ENCODE measurements around the gene ASIC1.

DNA sequence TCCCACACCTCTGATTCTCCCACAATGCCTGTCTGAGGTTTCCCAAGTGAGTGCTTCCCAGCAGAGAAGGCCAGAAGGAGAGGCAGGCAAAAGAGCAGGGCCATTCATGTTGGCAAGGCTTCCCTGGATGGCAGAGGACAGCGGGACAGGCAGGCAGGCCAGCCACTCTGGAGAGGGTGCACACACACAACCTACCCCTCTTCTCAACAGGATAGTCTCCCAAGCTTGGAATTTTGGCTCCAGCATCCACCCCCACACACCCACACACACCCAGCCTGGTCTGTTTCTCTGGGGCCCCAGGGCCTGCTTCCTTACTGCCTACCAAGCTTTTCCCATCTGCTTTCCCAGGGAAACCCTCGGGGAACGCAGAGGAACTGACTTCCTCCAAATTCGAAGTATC, 16.7 kb upstream of the ASIC1 start:
- TF ChIP-seq, protein P1, sequence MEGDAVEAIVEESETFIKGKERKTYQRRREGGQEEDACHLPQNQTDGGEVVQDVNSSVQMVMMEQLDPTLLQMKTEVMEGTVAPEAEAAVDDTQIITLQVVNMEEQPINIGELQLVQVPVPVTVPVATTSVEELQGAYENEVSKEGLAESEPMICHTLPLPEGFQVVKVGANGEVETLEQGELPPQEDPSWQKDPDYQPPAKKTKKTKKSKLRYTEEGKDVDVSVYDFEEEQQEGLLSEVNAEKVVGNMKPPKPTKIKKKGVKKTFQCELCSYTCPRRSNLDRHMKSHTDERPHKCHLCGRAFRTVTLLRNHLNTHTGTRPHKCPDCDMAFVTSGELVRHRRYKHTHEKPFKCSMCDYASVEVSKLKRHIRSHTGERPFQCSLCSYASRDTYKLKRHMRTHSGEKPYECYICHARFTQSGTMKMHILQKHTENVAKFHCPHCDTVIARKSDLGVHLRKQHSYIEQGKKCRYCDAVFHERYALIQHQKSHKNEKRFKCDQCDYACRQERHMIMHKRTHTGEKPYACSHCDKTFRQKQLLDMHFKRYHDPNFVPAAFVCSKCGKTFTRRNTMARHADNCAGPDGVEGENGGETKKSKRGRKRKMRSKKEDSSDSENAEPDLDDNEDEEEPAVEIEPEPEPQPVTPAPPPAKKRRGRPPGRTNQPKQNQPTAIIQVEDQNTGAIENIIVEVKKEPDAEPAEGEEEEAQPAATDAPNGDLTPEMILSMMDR (conservative IDR thresholded peaks at IDR 0.05; ENCODE audit: low read length) = no peak
- TF ChIP-seq EZH2phosphoT487 (IDR thresholded peaks at IDR 0.05; ENCODE audit: borderline replicate concordance, low read depth, low read length) = no peak

Data from OCI-LY7 (cell line).